ENCODE results near the gene ANKRD65.
"Not testable (repeated sequence)": the region's sequence is repeated elsewhere in the genome, so short reads cannot be mapped to it uniquely, and the experiment has no call there.

The ANKRD65 gene

GRCh38 chr1:1393428-1393827 lies 27.6 kb downstream of the ANKRD65 start:
- no peak for DNase-seq

- no peak for DNase-seq
These were observed 28.1 kb downstream of the ANKRD65 start for GRCh38 chr1:1393014-1393413.

- no peak for DNase-seq
These were observed 29.9 kb downstream of the ANKRD65 start for GRCh38 chr1:1391225-1391624.

- DNase-seq = no peak
These were observed 30.4 kb downstream of the ANKRD65 start for GRCh38 chr1:1390675-1391074.

- no peak for DNase-seq
These were observed 33.0 kb downstream of the ANKRD65 start for GRCh38 chr1:1388078-1388472.

- no peak for DNase-seq
These were observed 33.7 kb downstream of the ANKRD65 start for GRCh38 chr1:1387098-1388077.

GRCh38 chr1:1385931-1386330 lies 35.1 kb downstream of the ANKRD65 start:
- DNase-seq = no peak

- not testable (repeated sequence) for DNase-seq
These were observed 35.7 kb downstream of the ANKRD65 start for GRCh38 chr1:1385339-1385738.

GRCh38 chr1:1381294-1381693 lies 39.8 kb downstream of the ANKRD65 start:
- no peak for DNase-seq

GRCh38 chr1:1380860-1381259 lies 40.2 kb downstream of the ANKRD65 start:
- no peak for DNase-seq

GRCh38 chr1:1377540-1378205 lies 43.4 kb downstream of the ANKRD65 start:
- DNase-seq = no peak

- no peak for DNase-seq
These were observed 44.4 kb downstream of the ANKRD65 start for GRCh38 chr1:1376551-1377226.

- peak; percentile 87 for DNase-seq
These were observed 46.0 kb downstream of the ANKRD65 start, which contains the start of gene AURKAIP1 for GRCh38 chr1:1374929-1375662. AURKAIP1 (minus strand) TSS chr1:1375207; CDS start chr1:1374756, 451 bp downstream.

- DNase-seq = no peak
These were observed 46.5 kb downstream of the ANKRD65 start for GRCh38 chr1:1374589-1374928.

- no peak for DNase-seq
These were observed 47.1 kb downstream of the ANKRD65 start for GRCh38 chr1:1373815-1374588.

GRCh38 chr1:1373051-1373814 lies 47.8 kb downstream of the ANKRD65 start:
- no peak for DNase-seq

GRCh38 chr1:1371746-1372711 lies 49.0 kb downstream of the ANKRD65 start:
- peak; percentile 77 for DNase-seq

- peak; percentile 73 for DNase-seq
These were observed 49.7 kb downstream of the ANKRD65 start for GRCh38 chr1:1371364-1371745.

GRCh38 chr1:1370771-1371300 lies 50.2 kb downstream of the ANKRD65 start:
- DNase-seq = no peak

- DNase-seq = not testable (repeated sequence)
These were observed 51.0 kb downstream of the ANKRD65 start for GRCh38 chr1:1370094-1370493.
